Measurements from ENCODE around the gene TAX1BP3.
A peak's percentile ranks its signal among the peaks of the same experiment; 100 is the strongest.

Gene TAX1BP3

GRCh38 chr17:3688027-3688553 lies 19.7 kb upstream of the TAX1BP3 start:
- DNase-seq: no peak

- no peak for DNase-seq
Measured at GRCh38 chr17:3685174-3685573, 16.8 kb upstream of the TAX1BP3 start.

GRCh38 chr17:3683054-3683511 lies 14.7 kb upstream of the TAX1BP3 start:
- DNase-seq: no peak

GRCh38 chr17:3682033-3682432 lies 13.7 kb upstream of the TAX1BP3 start:
- DNase-seq: no peak

- no peak for DNase-seq
Measured at GRCh38 chr17:3681565-3681964, 13.2 kb upstream of the TAX1BP3 start.

- no peak for DNase-seq
Measured at GRCh38 chr17:3681057-3681456, 12.7 kb upstream of the TAX1BP3 start.

GRCh38 chr17:3679531-3680126 lies 11.3 kb upstream of the TAX1BP3 start:
- DNase-seq: no peak

GRCh38 chr17:3678821-3679530 lies 10.6 kb upstream of the TAX1BP3 start:
- DNase-seq: no peak

- DNase-seq: no peak
Measured at GRCh38 chr17:3678095-3678820, 9.9 kb upstream of the TAX1BP3 start.

- no peak for DNase-seq
Measured at GRCh38 chr17:3675886-3676285, 7.5 kb upstream of the TAX1BP3 start.

GRCh38 chr17:3672571-3672970 lies 4.2 kb upstream of the TAX1BP3 start:
- DNase-seq: no peak

GRCh38 chr17:3669548-3669947 lies 1.2 kb upstream of the TAX1BP3 start:
- no peak for DNase-seq

- DNase-seq: no peak
Measured at GRCh38 chr17:3669085-3669347, 638 bp upstream of the TAX1BP3 start.

- peak; percentile 81 for DNase-seq
Measured at GRCh38 chr17:3667366-3668278, 756 bp downstream of the TAX1BP3 start.

- DNase-seq: no peak
Measured at GRCh38 chr17:3666516-3666915, 1.9 kb downstream of the TAX1BP3 start.

- DNase-seq: no peak
Measured at GRCh38 chr17:3665834-3666233, 2.5 kb downstream of the TAX1BP3 start.

- no peak for DNase-seq
Measured at GRCh38 chr17:3663102-3664011, 5.0 kb downstream of the TAX1BP3 start.

- DNase-seq: no peak
Measured at GRCh38 chr17:3660311-3660891, 8.0 kb downstream of the TAX1BP3 start.

GRCh38 chr17:3659541-3660111 lies 8.8 kb downstream of the TAX1BP3 start:
- peak; percentile 57 for DNase-seq

- DNase-seq: no peak
Measured at GRCh38 chr17:3658784-3659449, 9.5 kb downstream of the TAX1BP3 start.
